CD4-positive, alpha-beta memory T cell (primary cell): ENCODE results near the gene ZC3H7B. TPM values are rescaled to one million over a fixed set of nuclear protein-coding genes. Genes with fewer than 3 reads are reported as not detected.
A peak's percentile ranks its signal among the peaks of the same experiment; 100 is the strongest.

Experiments
- CTCF ChIA-PET: fragments of 350-600 bp; sonication (Branson Sonifier 250); formaldehyde crosslinking; loops from one replicate; lab custom pipeline; 2021; ENCODE audit warnings: inconsistent platforms; ENCODE audit not compliant: partially characterized antibody; lab: Charles Lee
- POLR2A ChIA-PET: fragments of 350-600 bp; sonication (Branson Sonifier 250); formaldehyde crosslinking; loops from one replicate; lab custom pipeline; 2021; ENCODE audit not compliant: partially characterized antibody; lab: Charles Lee
- DNase-seq, 5 donors: peaks; one replicate each; pipeline versions ENCODE4 v3.0.0 to v3.0.0-alpha.2; 2020 to 2022; ENCODE audit warnings: mixed read lengths in 1 of 5
- H3K27ac ChIP-seq: one replicate; pipeline ENCODE4 v1.7.0; 2013; ENCODE audit warnings: low read depth, low read length
- H3K27me3 ChIP-seq: 2 replicates; pipeline ENCODE4 v1.7.0; 2013; ENCODE audit warnings: mild to moderate bottlenecking, low read length, moderate library complexity; ENCODE audit not compliant: insufficient read depth
- H3K36me3 ChIP-seq: 2 replicates; pipeline ENCODE4 v1.7.0; 2013; ENCODE audit warnings: mild to moderate bottlenecking, low read length, moderate library complexity; ENCODE audit not compliant: insufficient read depth
- H3K4me1 ChIP-seq: 2 replicates; pipeline ENCODE4 v1.7.0; 2013; ENCODE audit warnings: mild to moderate bottlenecking, low read length, moderate library complexity; ENCODE audit not compliant: insufficient read depth
- H3K4me3 ChIP-seq, 2 donors: one replicate each; pipeline ENCODE4 v1.7.0; 2013; ENCODE audit warnings: low read length in 2 of 2, mild to moderate bottlenecking in 1 of 2
- H3K9me3 ChIP-seq, 2 donors: one replicate each; pipeline ENCODE4 v1.7.0; 2013; ENCODE audit warnings: low read length in 2 of 2, control low read depth in 1 of 2; ENCODE audit not compliant: control insufficient read depth in 1 of 2
- H3K27ac Mint-ChIP-seq, 7 donors: one replicate each; pipeline ENCODE4 v1.8.0; 2020 to 2021; ENCODE audit warnings: mixed read lengths in 7 of 7, mild to moderate bottlenecking in 6 of 7, inconsistent platforms in 3 of 7, moderate library complexity in 3 of 7
- H3K27me3 Mint-ChIP-seq, 2 donors: one replicate each; pipeline ENCODE4 v1.8.0; 2020 to 2021; ENCODE audit warnings: mixed read lengths in 2 of 2
- H3K36me3 Mint-ChIP-seq, 2 donors: one replicate each; pipeline ENCODE4 v1.8.0; 2020 to 2021; ENCODE audit warnings: mixed read lengths in 2 of 2, inconsistent platforms in 1 of 2, mild to moderate bottlenecking in 1 of 2
- H3K4me1 Mint-ChIP-seq, 4 donors: one replicate each; pipeline ENCODE4 v1.8.0; 2020 to 2021; ENCODE audit warnings: mixed read lengths in 4 of 4, mild to moderate bottlenecking in 1 of 4
- H3K4me3 Mint-ChIP-seq, 8 donors: one replicate each; pipeline ENCODE4 v1.8.0; 2020 to 2021; ENCODE audit warnings: mixed read lengths in 8 of 8, mild to moderate bottlenecking in 7 of 8, moderate library complexity in 6 of 8, inconsistent platforms in 3 of 8
- H3K9me3 Mint-ChIP-seq, 8 donors: one replicate each; pipeline ENCODE4 v1.8.0; 2020 to 2021; ENCODE audit warnings: mixed read lengths in 8 of 8, mild to moderate bottlenecking in 5 of 8, inconsistent platforms in 3 of 8, moderate library complexity in 1 of 8
- intact Hi-C: fragments of 100-400 bp; cut with micrococcal nuclease; formaldehyde crosslinking; loops from one replicate; pipeline ENCODE4 v1.15.1; 2023
- polyA plus RNA-seq, 2 donors: library from polyadenylated mRNA; unstranded; fragments of 300-500 nt; fragmentation: Illumina TruSeq; gene quantifications; one replicate each; pipeline ENCODE4 v1.2.3, GENCODE V29; 2021
- total RNA-seq, 2 experiments: library from RNA; stranded (reverse); gene quantifications; one replicate each; pipeline ENCODE4 v1.2.3, GENCODE V29; 2021

The ZC3H7B gene
- total and polyA plus RNA-seq, 4 experiments from 2014 or later, result 0.20 to 40.3 (median 20.5) TPM

- Histone ChIP-seq H3K27me3 (no peaks in the 10 kb centered on the region), H3K4me1 (no peaks in the 10 kb centered on the region), H3K27ac (no peak overlapping the region), H3K36me3 (peaks cover 56% of the 10 kb centered on the region), H3K4me3 (no peak overlapping the region), H3K9me3 (no peaks in the 10 kb centered on the region)
- intact Hi-C loops, result no loop called here
- Mint-ChIP-seq H3K4me3 (no peak overlapping the region), H3K36me3 (peaks cover 41 to 64% of the 10 kb centered on the region in 2 donors), H3K27ac (no peak overlapping the region), H3K9me3 (no peaks in the 10 kb centered on the region), H3K4me1 (no peaks in the 10 kb centered on the region), H3K27me3 (no peaks in the 10 kb centered on the region)
- DNase-seq, result no peak
- ChIA-PET POLR2A (no interaction called here), CTCF (no interaction called here)
These were observed 44.5 kb downstream of the ZC3H7B start for GRCh38 chr22:41345807-41346335.

- Mint-ChIP-seq H3K4me1 (no peaks in the 10 kb centered on the region), H3K27me3 (no peaks in the 10 kb centered on the region), H3K9me3 (no peaks in the 10 kb centered on the region), H3K4me3 (no peak overlapping the region), H3K27ac (no peak overlapping the region), H3K36me3 (peaks cover 46 to 72% of the 10 kb centered on the region in 2 donors)
- Histone ChIP-seq H3K36me3 (peaks cover 60% of the 10 kb centered on the region), H3K27me3 (no peaks in the 10 kb centered on the region), H3K27ac (no peak overlapping the region), H3K4me3 (no peak overlapping the region), H3K4me1 (no peaks in the 10 kb centered on the region), H3K9me3 (no peaks in the 10 kb centered on the region)
- intact Hi-C loops, result no loop called here
- DNase-seq, result no peak
- POLR2A ChIA-PET, result interaction anchor here (1.0 to 1.3 kb wide), 2 partner anchors 34 to 70 kb away, joined by 3 to 4 read pairs; no protein-coding TSS in a partner anchor
- CTCF ChIA-PET, result interaction anchor here (0.7 kb wide), 1 partner anchor 338 kb away, joined by 5 read pairs; no protein-coding TSS in a partner anchor
These were observed 45.9 kb downstream of the ZC3H7B start for GRCh38 chr22:41347066-41347859.

- H3K9me3 ChIP-seq, result no peaks in the 10 kb centered on the region
- Mint-ChIP-seq H3K27me3 (no peaks in the 10 kb centered on the region), H3K4me1 (no peaks in the 10 kb centered on the region), H3K36me3 (peaks cover 47 to 69% of the 10 kb centered on the region in 2 donors), H3K27ac (no peak overlapping the region), H3K4me3 (no peak overlapping the region), H3K9me3 (no peaks in the 10 kb centered on the region)
- H3K4me3 ChIP-seq, result no peak overlapping the region
- CTCF ChIA-PET, result no interaction called here
- DNase-seq, result no peak
- H3K27ac ChIP-seq, result no peak overlapping the region
- H3K27me3 ChIP-seq, result no peaks in the 10 kb centered on the region
- peaks cover 56% of the 10 kb centered on the region for H3K36me3 ChIP-seq
- H3K4me1 ChIP-seq, result no peaks in the 10 kb centered on the region
- intact Hi-C loops, result no loop called here
- POLR2A ChIA-PET, result no interaction called here
These were observed 47.7 kb downstream of the ZC3H7B start for GRCh38 chr22:41348964-41349484.

GRCh38 chr22:41350087-41350486 lies 48.8 kb downstream of the ZC3H7B start:
- CTCF ChIA-PET, result no interaction called here
- intact Hi-C loops, result no loop called here
- no peaks in the 10 kb centered on the region for H3K9me3 ChIP-seq
- H3K36me3 ChIP-seq, result peaks cover 52% of the 10 kb centered on the region
- no peaks in the 10 kb centered on the region for H3K27me3 ChIP-seq
- H3K27ac ChIP-seq, result no peak overlapping the region
- DNase-seq, result no peak
- H3K4me1 Mint-ChIP-seq, result no peaks in the 10 kb centered on the region
- POLR2A ChIA-PET, result no interaction called here
- no peaks in the 10 kb centered on the region for H3K9me3 Mint-ChIP-seq
- H3K4me1 ChIP-seq, result no peaks in the 10 kb centered on the region
- no peak overlapping the region for H3K4me3 ChIP-seq
- H3K27me3 Mint-ChIP-seq, result no peaks in the 10 kb centered on the region
- H3K4me3 Mint-ChIP-seq, result no peak overlapping the region
- peak overlapping the region in 3 of 7 donors; percentile 17 to 79 (median 18) for H3K27ac Mint-ChIP-seq
- H3K36me3 Mint-ChIP-seq, result peaks cover 46 to 67% of the 10 kb centered on the region in 2 donors

GRCh38 chr22:41351011-41351410 lies 49.7 kb downstream of the ZC3H7B start:
- H3K4me1 Mint-ChIP-seq, result no peaks in the 10 kb centered on the region
- H3K27me3 ChIP-seq, result no peaks in the 10 kb centered on the region
- intact Hi-C loops, result no loop called here
- peaks cover 45 to 71% of the 10 kb centered on the region in 2 donors for H3K36me3 Mint-ChIP-seq
- H3K9me3 ChIP-seq, result no peaks in the 10 kb centered on the region
- H3K4me1 ChIP-seq, result no peaks in the 10 kb centered on the region
- peak overlapping the region in 1 of 7 donors; percentile 76 for H3K27ac Mint-ChIP-seq
- no peaks in the 10 kb centered on the region for H3K27me3 Mint-ChIP-seq
- DNase-seq, result no peak
- no peak overlapping the region for H3K4me3 ChIP-seq
- ChIA-PET CTCF (no interaction called here), POLR2A (no interaction called here)
- H3K36me3 ChIP-seq, result peaks cover 59% of the 10 kb centered on the region
- H3K27ac ChIP-seq, result no peak overlapping the region
- no peaks in the 10 kb centered on the region for H3K9me3 Mint-ChIP-seq
- no peak overlapping the region for H3K4me3 Mint-ChIP-seq

GRCh38 chr22:41352058-41352457 lies 50.7 kb downstream of the ZC3H7B start:
- Mint-ChIP-seq H3K9me3 (no peaks in the 10 kb centered on the region), H3K4me1 (no peaks in the 10 kb centered on the region), H3K4me3 (no peak overlapping the region), H3K27me3 (no peaks in the 10 kb centered on the region), H3K36me3 (peaks cover 41 to 79% of the 10 kb centered on the region in 2 donors), H3K27ac (peak overlapping the region in 1 of 7 donors; percentile 85)
- Histone ChIP-seq H3K4me3 (no peak overlapping the region), H3K27ac (no peak overlapping the region), H3K4me1 (no peaks in the 10 kb centered on the region), H3K27me3 (no peaks in the 10 kb centered on the region), H3K36me3 (peaks cover 58% of the 10 kb centered on the region), H3K9me3 (no peaks in the 10 kb centered on the region)
- intact Hi-C loops, result no loop called here
- CTCF ChIA-PET, result no interaction called here
- POLR2A ChIA-PET, result no interaction called here
- no peak for DNase-seq

GRCh38 chr22:41353862-41354575 lies 52.7 kb downstream of the ZC3H7B start:
- Histone ChIP-seq H3K4me1 (no peaks in the 10 kb centered on the region), H3K4me3 (no peak overlapping the region), H3K36me3 (peaks cover 43% of the 10 kb centered on the region), H3K27me3 (no peaks in the 10 kb centered on the region), H3K9me3 (no peaks in the 10 kb centered on the region), H3K27ac (no peak overlapping the region)
- ChIA-PET POLR2A (no interaction called here), CTCF (no interaction called here)
- DNase-seq, result no peak
- Mint-ChIP-seq H3K36me3 (peaks cover 34 to 66% of the 10 kb centered on the region in 2 donors), H3K4me3 (no peak overlapping the region), H3K27me3 (no peaks in the 10 kb centered on the region), H3K9me3 (no peaks in the 10 kb centered on the region), H3K4me1 (peaks cover 0 to under 1% (median 0%) of the 10 kb centered on the region in 4 donors), H3K27ac (no peak overlapping the region)
- intact Hi-C loops, result no loop called here
